SU-DHL-6 (cell line): Measurements from ENCODE around the gene TTC23.
"Not testable (repeated sequence)": the region's sequence is repeated elsewhere in the genome, so short reads cannot be mapped to it uniquely, and the experiment has no call there.

Experiments used
- H2AFZ ChIP-seq: fragments of 200-600 bp; sonication (generic); 2 replicates; pipeline ENCODE4 v1.6.1; 2014; ENCODE audit warnings: low read depth, mild to moderate bottlenecking, moderate library complexity, mixed read lengths, antibody characterized with exemption, low read length; ENCODE audit not compliant: severe bottlenecking
- H3F3A ChIP-seq: fragments of 200-600 bp; shearing (Covaris generic); 2 replicates; pipeline ENCODE4 v1.6.0; 2016; ENCODE audit warnings: antibody characterized with exemption, mild to moderate bottlenecking; ENCODE audit not compliant: insufficient read depth
- H3K27ac ChIP-seq: fragments of 200-600 bp; sonication (generic); 2 replicates; pipeline ENCODE4 v1.5.1; 2016; ENCODE audit warnings: low read depth, mild to moderate bottlenecking, low read length, moderate library complexity, mixed read lengths
- H3K27me3 ChIP-seq: fragments of 200-600 bp; sonication (generic), shearing (Covaris generic); 2 replicates; pipeline ENCODE4 v1.6.0; 2014; ENCODE audit warnings: mild to moderate bottlenecking, low read length
- H3K36me3 ChIP-seq: fragments of 200-600 bp; sonication (generic); 2 replicates; pipeline ENCODE4 v1.6.1; 2014; ENCODE audit warnings: mild to moderate bottlenecking, low read length, mixed read lengths
- H3K4me2 ChIP-seq: fragments of 300-600, 200-600 bp; shearing (Covaris generic), sonication (generic); 2 replicates; pipeline ENCODE4 v1.6.0; 2014; ENCODE audit warnings: low read length, low read depth, mild to moderate bottlenecking; ENCODE audit not compliant: poor library complexity, severe bottlenecking
- H3K4me3 ChIP-seq: fragments of 200-600 bp; sonication (generic); 2 replicates; pipeline ENCODE4 v1.5.1; 2014; ENCODE audit warnings: antibody characterized with exemption, low read length, mild to moderate bottlenecking, mixed read lengths; ENCODE audit not compliant: insufficient read depth, poor library complexity, severe bottlenecking
- H3K79me2 ChIP-seq: fragments of 200-600 bp; sonication (generic); 2 replicates; pipeline ENCODE4 v1.6.1; 2014; ENCODE audit warnings: mild to moderate bottlenecking, low read length, moderate library complexity; ENCODE audit not compliant: insufficient read depth
- H3K9ac ChIP-seq: fragments of 200-600 bp; sonication (generic); 2 replicates; pipeline ENCODE4 v1.7.0; 2014; ENCODE audit warnings: mild to moderate bottlenecking, low read length
- H3K9me2 ChIP-seq: fragments of 200-600 bp; sonication (generic); replicated peaks from 2 replicates; pipeline ENCODE4 v1.6.1; 2014; ENCODE audit warnings: low read length; ENCODE audit not compliant: insufficient read depth
- H3K9me3 ChIP-seq: fragments of 200-600 bp; sonication (generic); 2 replicates; pipeline ENCODE4 v1.6.1; 2014; ENCODE audit warnings: low read length, mixed read lengths; ENCODE audit not compliant: insufficient read depth
- H4K20me1 ChIP-seq: fragments of 200-600 bp; sonication (generic); 2 replicates; pipeline ENCODE4 v1.6.1; 2014; ENCODE audit warnings: low read depth, mild to moderate bottlenecking, antibody characterized with exemption, low read length, moderate library complexity, mixed read lengths
- CTCF ChIP-seq: fragments of 200-600 bp; sonication (generic); IDR thresholded peaks from one replicate; pipeline ENCODE4 v1.5.1; 2017; ENCODE audit warnings: antibody characterized with exemption, mild to moderate bottlenecking, low read length, moderate library complexity; ENCODE audit not compliant: insufficient read depth, poor library complexity, severe bottlenecking
- EZH2phosphoT487 ChIP-seq: fragments of 200-600 bp; sonication (generic), shearing (Covaris generic); conservative IDR thresholded peaks from 2 replicates; pipeline ENCODE4 v1.6.1; 2018; ENCODE audit warnings: mild to moderate bottlenecking, antibody characterized with exemption, low read length, moderate library complexity, mixed read lengths

TTC23 gene

DNA sequence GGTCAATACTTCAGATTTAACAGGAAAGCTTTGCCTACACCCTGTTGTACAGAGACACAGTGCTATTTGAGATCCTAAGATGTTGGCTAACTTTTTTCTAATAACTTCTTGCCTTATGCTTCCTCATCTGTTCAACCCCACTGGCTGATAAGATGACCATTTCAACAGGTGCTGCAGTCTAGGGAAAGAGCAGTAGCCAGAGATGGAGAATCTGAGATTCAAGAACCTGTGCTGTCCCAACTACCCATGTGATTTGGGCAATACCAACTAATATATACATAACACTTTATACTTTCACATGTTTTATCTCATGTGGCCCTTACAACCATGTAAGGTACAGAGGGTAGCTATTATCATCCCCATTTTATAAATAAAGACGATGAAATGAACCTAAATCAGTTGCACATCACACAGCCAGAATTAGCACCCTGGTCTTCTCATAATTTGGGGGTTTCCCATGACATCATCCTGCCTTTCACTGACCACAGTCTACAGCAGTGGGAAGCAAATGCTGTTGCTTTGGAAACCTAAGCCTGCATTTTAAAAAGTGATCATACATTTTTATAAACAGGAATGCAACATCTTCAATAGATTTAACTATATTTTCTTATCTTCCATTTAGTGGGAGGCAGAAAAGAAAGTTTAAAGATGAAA is 9.7 kb downstream of the TTC23 start:
- Histone ChIP-seq H3K4me3 (no peak overlapping the region), H3K36me3 (no peaks in the 10 kb centered on the region), H3K79me2 (no peaks in the 10 kb centered on the region), H3K9me2 (no peaks in the 10 kb centered on the region), H3F3A (no peaks in the 10 kb centered on the region), H3K9me3 (no peaks in the 10 kb centered on the region), H4K20me1 (no peaks in the 10 kb centered on the region), H3K4me2 (no peak overlapping the region), H3K9ac (no peak overlapping the region), H3K27ac (no peak overlapping the region), H3K27me3 (no peaks in the 10 kb centered on the region), H2AFZ (no peak overlapping the region)
- TF ChIP-seq EZH2phosphoT487 = no peak
- TF ChIP-seq CTCF = no peak

- Histone ChIP-seq H4K20me1 (no peaks in the 10 kb centered on the region), H3K27me3 (no peaks in the 10 kb centered on the region), H3K4me3 (no peak overlapping the region), H3K4me2 (no peak overlapping the region), H3K36me3 (no peaks in the 10 kb centered on the region), H3K9me2 (no peaks in the 10 kb centered on the region), H3F3A (no peaks in the 10 kb centered on the region), H2AFZ (no peak overlapping the region), H3K9me3 (no peaks in the 10 kb centered on the region), H3K27ac (no peak overlapping the region), H3K9ac (no peak overlapping the region), H3K79me2 (no peaks in the 10 kb centered on the region)
- TF ChIP-seq CTCF (no peak), EZH2phosphoT487 (no peak)
Observed at GRCh38 chr15:99238849-99239248, 10.5 kb downstream of the TTC23 start.

DNA sequence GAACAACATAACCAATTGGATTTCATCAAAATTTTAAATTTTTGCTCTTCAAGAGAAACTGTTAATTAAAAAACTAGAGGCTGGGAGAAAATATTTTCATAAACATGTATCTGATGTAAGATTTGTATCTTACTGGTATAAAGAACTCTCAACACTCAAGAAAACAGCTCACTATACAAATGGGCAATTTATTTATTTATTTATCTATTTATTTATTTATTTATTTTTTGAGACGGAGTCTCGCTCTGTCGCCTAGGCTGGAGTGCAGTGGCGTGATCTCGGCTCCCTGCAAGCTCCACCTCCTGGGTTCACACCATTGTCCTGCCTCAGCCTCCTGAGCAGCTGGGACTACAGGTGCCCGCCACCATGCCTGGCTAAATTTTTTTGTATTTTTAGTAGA is 15.2 kb downstream of the TTC23 start:
- not testable (repeated sequence) for H3K79me2 ChIP-seq, H3K27me3 ChIP-seq, H3K9me3 ChIP-seq, H2AFZ ChIP-seq, H4K20me1 ChIP-seq, H3F3A ChIP-seq, H3K9me2 ChIP-seq, H3K4me2 ChIP-seq, H3K4me3 ChIP-seq, H3K27ac ChIP-seq, H3K9ac ChIP-seq, H3K36me3 ChIP-seq

DNA sequence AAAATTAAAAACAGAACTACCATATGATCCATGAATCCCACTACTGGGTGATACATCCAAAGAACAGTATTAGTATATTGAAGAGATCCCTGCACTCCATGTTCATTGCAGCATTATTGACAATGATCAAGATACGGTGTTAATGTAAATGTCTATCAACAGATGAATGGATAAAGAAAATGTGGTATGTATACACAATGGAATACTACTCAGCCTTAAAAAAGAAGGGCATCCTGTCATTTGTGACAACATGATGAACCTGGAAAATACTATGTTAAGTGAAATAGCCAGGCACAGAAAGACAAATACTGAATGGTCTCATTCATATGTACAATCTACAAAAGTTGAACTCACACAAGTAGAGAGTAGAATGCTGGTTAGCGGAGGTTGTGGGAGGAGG is 16.6 kb downstream of the TTC23 start:
- no peak overlapping the region for H3K4me3 ChIP-seq
- no peak overlapping the region for H3K4me2 ChIP-seq
- no peak overlapping the region for H2AFZ ChIP-seq
- no peak overlapping the region for H3K9ac ChIP-seq
- H3K27ac ChIP-seq = no peak overlapping the region
- H3F3A ChIP-seq = no peaks in the 10 kb centered on the region
- no peaks in the 10 kb centered on the region for H3K27me3 ChIP-seq
- no peaks in the 10 kb centered on the region for H3K9me3 ChIP-seq
- H3K9me2 ChIP-seq = no peaks in the 10 kb centered on the region
- H3K79me2 ChIP-seq = no peaks in the 10 kb centered on the region
- no peaks in the 10 kb centered on the region for H4K20me1 ChIP-seq
- H3K36me3 ChIP-seq = no peaks in the 10 kb centered on the region
- no peak for TF ChIP-seq CTCF
- no peak for TF ChIP-seq EZH2phosphoT487
